Urothelium cell line (cell line): ENCODE results near the gene OPCML.

Experiments
- DNase-seq: peaks from one replicate; pipeline ENCODE4 v3.0.0; 2011; ENCODE audit warnings: low spot score, mixed read lengths
- FAIRE-seq: peaks from 2 replicates; lab custom pipeline; 2011; peaks lifted over from hg19 to GRCh38; lab: Jason Lieb, UNC

OPCML gene

DNA sequence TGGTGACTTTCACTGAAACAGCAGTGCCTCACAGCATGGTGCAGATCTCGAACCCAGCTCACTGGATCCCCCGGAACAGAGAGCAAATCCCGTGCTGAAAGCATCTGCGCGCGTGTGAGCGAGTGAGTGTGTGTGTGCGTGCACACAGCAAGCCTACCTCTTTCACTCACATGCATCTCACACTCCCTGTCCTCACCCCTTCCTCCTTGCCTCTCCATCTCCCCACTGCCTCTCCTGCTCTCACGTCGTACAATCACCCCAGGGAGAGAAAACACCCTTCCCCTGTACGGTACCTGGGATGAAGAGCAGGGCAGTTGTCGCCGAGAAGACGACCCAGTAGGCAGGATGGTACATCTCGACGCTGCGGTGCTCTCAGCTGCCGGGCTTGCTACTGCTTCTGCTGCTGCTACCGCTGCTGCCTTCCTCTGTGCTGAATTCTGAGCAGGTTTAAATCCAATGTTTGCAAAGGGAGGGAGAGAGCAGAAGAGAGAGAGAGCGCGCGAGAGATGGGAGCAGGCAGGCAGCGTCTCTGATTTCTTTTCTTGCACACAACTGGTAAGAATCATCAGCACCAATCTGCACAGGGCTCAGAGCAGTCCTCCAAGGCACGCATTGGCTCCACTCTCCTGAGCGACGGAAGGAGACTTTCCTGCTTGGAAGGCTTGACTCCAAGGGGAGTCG, at the start of gene OPCML:
TSS of gene OPCML (minus strand) at position 531 of the 681 bp plus-strand sequence.
- no peak for DNase-seq
- FAIRE-seq = no peak

DNA sequence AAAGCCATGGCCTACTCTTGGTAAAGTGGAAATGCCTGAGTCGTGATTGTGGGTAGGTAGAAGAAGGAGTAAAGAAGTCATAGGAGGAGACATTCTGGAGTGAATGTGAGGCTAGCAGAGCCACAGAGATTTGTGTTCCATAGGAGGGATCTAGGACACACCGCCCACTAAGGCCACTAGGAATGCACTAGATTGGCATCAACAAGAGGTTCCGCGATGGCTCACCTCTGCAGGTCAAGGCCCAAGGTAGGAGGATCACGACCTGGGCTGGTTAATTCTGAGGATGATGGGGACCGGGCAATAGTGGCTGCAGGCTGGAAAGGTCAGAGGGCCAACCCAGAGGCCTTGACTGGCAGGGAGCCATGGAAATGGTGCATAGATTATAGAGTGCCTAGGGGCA, 48.8 kb upstream of the OPCML start:
- no peak for FAIRE-seq
- DNase-seq = no peak

DNA sequence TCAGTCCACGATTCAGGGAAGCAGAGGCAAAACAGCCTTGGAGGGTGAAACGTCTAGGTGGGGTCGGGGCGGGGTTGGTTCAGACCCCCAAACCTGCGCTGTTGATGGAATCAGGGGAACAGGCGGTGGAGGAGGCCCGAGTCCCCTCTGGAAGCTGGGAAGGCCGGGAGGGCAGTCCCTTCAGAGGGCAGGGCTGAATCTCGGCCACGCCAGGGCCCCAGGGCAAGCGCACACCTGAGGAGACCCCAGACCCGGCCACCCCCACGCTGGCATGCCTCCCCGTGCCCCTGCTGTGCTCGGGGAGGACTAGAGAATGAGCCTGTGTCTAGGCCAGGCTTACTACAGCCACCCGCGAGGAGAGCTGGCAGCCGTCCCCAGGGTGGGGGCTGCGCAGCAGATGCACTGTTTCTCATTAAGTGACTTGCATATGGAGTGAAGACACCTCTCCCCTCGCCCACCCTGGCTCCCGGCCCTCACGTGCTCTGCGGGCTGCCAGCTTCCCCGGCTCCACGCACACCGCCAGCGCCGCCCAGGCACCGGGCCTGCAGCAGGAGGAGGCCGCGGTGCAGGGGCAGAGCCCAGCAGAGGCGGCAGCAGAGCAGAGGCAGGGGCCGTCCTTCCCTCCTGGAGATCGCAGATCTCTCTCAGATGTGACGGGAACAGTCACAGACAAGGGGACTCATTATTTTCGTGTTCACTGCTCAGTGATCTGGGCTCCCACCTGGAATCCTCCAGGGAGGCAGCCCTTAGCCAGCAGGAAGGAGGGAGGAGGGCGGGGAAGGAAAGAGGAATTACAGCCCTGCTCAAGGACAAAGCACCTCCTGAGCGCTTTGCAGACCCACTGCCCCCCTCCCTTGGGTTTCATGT, 47.1 kb upstream of the OPCML start:
- no peak for DNase-seq
- no peak for FAIRE-seq

DNA sequence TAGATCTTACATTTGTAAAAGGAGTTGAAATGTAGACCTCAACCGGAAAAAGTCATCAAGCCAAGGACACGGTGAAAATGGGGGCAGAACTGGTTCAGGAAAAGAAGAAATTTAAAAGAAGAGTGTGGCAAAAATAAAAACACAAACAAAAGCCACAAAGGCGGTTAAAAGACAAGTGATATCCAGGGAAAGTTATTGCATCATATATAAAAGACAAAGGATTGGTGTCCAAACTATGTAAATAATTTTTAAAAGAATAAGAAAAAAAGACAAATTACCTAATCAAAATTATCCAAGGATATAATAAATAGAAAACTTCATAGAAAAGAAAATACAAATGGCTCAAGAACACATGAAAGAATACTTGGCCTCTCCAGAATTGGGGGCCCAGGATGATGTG, 45.1 kb upstream of the OPCML start:
- FAIRE-seq (no peak), DNase-seq (no peak)

DNA sequence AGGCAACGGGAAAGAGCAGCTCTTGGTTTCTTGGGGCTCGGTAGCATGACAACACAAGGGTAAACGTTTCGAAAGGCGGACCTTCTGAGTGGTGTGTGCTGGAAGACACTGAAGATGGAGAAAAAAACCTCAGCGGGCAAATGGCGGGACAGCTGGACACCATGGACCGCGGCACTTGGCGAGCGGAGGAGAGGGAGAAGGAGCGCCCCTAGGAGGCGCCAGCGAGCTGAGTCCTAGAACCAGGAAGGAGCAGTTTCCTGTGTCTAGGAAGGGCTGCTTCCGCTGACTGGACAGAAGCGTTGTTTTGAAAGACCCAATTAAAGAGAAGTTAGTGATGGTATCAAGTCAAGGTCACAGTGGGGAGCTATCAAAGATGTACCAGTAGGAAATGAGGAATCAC, 44.0 kb upstream of the OPCML start:
- no peak for FAIRE-seq
- peak; percentile 66 for DNase-seq

DNA sequence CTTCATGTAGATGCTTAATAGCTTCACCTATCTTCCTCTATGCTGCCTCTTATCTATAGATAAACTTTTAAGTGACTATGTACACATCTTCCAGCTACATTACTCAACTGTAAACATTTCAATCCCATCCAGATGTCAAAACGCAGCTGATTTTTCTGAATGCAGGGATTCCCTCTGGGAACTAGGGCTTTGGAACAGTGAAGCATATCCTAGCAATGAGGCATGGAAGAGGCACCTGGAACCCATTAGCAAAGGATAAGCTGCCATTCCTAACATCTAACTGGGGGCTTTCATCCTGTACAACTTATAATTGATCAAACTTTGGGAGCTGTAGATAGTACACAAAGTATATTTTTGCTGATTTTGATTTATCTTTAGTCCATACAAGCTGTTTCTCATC, 40.8 kb upstream of the OPCML start:
- DNase-seq (no peak), FAIRE-seq (no peak)

DNA sequence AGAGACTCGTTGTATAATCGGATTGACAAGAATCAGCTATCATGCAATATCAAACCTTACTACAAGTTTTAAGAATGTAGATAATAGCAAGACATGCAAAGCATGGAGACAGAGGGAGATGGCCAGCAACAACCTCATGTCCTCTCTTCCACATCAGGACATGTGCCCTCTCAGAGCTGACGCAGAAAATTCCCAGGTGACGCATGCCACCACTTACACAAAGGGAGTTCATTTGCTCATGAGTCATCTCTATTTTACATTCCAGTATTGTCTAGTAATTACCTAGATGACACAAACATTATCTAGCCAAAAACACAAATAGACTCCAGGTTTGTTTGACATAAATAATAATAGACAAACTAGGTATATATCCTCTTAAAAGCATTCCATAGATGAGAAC, 38.1 kb upstream of the OPCML start:
- DNase-seq (peak; percentile 28), FAIRE-seq (no peak)

DNA sequence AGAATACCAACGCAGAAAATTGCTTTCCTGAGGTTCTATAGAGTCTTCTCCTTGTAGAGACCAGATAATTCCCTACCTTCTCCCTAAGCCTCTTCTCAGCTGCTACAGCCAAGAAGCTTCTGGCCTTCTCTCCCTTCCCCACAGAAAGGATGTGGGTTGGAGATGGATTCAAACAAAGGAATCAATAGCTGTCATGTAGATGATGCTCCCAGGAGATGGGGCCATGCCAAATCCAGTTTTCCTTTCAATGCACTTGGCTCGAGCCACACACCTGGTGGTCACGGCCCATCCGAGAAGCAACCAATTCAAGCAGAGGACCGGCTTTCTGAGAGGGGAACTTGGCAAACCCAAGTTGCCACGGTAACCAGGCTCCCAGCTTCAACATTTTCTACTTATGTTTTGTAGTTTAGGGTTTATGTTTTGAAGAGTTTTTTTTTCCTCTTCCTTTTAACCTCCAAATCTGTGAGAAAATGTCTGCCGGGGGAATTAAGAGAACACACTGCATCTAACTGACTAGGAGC, 31.3 kb upstream of the OPCML start:
- no peak for FAIRE-seq

DNA sequence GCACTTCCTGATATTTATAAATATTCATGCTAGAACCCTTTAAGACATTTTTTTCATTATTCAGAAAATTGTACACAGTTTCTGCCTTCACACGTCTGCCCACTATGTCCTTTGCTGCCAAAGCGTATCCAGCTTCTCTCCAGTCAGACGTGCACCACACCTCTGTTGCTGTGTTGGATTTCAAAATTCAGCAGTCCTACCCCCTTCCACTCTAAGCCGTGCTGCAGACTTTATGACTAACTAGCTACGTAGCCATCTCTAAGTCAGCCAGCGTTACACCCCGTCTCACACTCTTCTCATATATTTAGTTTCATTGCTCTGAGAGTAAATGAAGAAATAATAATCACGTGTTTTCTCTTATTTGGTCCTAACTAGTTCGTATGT, 28.2 kb upstream of the OPCML start:
- FAIRE-seq = no peak
- no peak for DNase-seq

More for the DNA sequence above, 31.3 kb upstream of the OPCML start:
- no peak for DNase-seq

DNA sequence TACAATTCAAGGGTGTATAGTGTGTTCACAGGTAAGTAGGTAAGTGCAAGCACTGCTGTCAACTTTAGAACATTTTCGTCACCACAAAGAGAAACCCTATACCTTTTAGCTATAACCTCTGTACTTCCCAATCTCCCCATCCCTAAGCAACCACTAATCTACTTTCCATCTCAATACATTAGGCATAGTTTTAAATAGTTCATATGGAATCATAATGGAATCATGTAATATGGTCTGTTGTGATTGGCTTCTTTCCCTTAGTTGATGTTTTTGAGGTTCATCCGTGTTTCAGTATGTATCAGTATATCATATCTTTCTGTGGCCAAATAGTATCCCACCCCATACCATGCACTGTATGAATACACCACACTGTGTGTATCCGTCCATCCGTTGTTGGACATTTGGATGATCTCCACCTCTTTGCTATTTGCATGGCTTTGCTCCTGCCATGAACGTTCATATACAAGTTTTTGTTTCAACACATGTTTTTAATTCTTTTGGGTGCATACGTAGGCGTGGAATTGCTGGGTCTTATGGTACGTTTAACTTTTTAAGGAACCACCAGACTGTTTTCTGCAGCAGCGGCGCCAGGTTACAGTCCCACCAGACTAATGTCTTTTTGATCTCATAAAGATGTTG, 27.7 kb upstream of the OPCML start:
- DNase-seq = no peak
- FAIRE-seq = no peak

DNA sequence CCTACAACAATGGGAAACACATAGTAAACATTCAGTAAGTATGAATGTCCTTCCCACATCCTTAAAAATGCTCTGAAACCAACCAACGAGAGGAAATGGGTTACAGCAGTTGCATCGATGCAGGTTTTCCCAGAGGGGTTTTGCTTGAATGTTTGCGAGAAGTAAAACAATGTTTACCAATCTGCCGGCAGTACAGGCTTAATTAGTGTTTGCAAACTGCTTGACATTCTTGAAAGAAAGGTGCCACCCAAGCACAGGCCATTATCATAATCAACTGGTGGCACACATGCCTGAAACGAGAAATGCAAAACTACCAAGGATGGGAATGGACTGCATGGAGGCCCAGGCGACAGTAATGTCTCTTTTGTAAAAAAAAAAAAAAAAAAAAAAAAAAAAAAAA, 27.1 kb upstream of the OPCML start:
- FAIRE-seq (no peak), DNase-seq (no peak)

DNA sequence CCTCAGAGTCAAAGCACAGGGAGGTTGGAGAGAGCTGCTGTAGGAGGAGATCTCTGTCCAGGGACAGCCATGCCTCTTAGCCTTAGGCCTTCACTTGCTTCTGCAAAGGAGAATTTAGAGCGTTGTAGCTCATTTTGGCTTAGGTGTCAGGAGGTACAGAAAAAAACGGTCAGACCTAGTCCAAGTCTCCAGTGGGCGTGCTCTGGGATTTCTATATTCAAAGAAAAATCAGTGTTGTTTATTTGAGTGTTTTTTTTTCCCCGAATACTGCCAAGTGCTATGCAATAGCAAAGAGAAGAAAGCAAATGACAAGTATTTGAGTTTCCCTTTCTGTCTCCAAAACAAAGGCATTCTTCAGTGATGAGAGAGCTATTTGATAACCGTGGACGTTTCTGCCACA, 22.7 kb upstream of the OPCML start:
- FAIRE-seq (no peak), DNase-seq (no peak)

DNA sequence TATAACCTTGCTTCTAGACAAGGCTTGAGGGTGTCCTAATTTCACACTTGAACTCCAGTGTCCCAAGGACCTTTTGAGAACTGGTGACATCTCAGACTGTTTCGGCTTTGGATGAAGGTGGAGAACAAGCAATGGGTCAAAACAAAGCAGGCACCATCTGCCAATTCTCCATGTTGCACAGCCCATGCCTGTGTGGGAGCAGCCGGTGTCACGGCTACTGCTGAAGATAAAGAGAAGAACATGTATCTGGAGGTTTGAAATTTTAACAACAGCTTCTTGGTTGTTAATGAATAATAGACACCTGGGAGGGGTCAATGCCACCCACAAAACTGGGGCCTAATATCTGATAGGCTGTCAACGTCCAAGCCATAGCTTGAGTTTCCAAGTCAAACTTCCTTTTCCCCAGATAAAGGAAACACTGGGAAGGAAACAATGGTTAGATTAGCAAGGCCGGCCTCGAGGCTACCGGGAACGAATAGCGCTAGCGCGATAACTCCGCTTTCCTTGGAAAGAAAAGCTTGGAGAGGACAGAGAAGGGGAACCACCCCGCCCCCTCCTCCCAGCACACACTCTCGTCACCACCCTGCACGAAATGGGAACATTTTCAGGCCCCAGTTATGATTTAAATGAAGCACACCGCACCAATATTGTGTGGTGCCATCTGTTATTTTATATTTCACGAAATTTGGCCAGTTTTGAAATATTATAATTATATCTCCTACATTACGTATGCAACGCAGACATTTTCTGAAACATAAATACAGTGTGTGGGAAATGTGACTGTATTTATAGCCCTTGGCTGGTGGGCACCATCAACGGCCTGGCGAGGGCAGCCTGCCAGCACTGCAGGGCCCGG, 21.8 kb upstream of the OPCML start:
- DNase-seq = no peak
- FAIRE-seq = no peak

DNA sequence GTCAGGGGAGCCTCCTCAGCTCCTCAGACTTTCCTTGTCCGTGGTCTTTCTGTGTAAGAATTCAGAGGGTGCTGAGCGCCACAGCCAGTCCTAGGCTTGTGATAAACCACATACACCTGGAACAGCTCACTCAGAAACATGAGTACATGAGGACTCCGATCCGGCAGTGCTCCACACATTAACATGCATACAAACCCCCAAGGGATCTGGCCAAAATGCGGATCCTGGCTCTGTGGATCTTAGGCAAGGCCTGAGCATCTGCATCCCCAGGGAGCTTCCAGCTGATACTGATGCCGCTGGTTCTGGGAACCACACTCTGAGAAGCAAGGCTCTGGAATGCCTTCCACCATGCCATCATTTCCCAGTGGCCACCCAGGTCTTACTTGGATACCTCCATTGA, 20.6 kb upstream of the OPCML start:
- FAIRE-seq (no peak), DNase-seq (no peak)

DNA sequence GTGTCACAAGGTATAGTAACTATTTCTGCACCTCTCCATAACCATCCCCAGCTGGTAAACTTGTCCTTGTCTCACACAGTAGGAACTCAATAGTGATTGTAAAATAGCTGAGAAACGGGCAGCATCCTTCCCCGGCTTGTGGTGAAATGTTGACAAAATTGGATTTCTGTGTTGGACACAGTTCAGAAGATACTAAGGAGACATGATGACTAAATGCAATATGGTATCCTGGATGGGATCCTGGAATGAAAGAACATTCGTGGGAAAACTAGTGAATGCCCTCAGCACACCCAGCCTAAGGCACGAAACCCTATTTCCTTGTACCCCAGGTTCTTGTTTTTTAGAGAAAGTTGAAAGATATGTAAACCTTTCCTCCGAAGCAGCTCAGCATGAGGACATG, 18.8 kb upstream of the OPCML start:
- FAIRE-seq (no peak), DNase-seq (no peak)

DNA sequence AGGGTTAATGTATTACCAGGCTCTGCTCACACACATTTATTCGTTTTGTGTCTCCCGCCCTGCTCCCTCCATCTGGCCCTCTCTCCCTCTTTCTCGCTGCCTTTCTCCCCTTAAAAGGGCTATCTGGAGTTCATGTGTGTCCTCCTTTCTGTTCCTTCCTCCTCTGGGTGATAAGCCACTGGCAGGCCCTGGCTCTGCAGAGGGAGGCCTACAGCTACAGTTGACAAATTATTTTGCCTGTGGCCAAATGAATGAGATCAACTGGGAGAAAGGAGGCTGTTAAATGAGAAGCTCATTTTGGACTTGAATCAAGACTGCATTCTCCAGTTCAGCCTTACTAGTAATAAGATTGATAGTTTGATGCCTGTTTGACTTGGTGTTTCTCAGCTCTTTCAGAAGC, 17.5 kb upstream of the OPCML start:
- no peak for FAIRE-seq

DNA sequence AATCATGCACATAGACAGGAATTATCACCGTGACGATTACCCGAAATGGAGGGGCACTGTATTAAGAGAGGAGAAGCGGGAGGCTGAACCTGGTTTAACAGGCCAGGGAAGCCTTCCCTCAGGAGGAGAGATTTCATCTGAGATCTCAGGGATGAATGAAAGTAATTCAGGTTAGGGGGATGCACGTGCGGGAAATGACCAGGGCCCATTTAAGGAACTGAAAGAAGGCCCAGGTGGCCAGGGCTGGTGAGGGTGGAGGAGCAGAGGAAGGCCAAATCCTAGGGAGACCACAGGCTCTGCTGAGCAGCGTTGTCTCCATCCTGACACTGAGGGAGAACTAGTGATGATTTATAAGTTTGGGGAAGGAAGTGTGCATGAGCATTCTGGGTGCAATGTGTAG, 16.3 kb upstream of the OPCML start:
- no peak for DNase-seq
- no peak for FAIRE-seq

More for the DNA sequence above, 17.5 kb upstream of the OPCML start:
- no peak for DNase-seq

DNA sequence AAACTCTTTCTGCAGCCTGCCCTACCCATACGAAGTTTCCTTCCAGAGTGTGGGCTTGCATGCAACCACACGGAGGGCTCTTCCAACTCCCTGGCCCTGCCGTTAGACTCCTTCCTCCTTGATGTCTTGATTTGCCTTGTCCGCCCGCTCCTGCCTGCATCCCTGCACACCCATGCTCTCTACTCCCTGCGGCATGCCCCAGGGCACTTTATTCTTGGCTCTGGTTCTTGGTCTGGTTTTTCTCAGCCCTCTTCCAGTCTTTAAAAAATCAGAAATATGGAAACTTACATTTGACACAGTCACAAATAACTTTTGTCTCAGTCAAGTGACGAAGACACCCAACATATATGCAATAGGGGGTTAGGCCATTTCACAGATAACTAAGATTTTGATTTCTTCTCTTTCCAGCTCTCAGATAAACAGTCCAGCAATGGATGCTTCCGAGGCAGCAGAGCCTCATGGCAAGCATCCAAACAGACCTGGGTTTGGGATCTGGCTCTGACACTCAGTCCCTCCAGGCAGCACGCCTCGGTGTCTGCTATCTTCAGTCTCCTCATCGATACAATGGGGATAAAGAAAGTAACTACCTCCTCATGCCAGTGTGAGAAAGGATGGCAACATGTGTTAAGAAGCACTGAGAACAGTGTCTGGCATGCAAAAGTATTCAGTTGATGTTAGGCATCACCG, 15.7 kb upstream of the OPCML start:
- DNase-seq (no peak), FAIRE-seq (no peak)

DNA sequence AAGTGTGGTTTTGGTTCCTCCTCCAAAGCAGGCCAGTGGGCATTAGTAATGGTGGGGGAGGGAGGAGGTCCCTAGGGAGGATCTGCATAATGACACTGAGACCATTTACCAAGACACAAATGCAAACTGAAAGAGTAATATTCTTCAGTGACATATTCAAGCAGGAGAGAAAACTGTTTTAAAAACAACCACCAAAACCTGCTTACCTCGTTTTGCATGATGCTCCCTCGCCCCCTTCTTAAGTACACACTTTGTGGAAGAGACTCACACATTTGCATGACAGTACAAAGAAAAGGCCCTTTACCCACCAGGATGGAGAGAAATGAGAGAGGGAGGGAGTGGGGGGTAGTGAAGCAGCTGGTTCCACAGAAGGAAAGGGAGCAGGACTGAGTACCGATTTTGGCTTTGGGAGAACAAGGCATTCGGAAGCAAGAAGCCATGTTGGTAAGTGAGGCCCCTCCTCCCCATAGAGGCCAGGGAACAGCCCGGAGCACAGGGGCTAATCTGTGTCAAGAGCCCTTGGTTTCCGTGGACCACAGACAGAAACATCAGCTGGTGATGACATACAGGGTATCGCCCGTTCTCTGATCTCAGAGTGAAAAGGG, 13.0 kb upstream of the OPCML start:
- FAIRE-seq = no peak

DNA sequence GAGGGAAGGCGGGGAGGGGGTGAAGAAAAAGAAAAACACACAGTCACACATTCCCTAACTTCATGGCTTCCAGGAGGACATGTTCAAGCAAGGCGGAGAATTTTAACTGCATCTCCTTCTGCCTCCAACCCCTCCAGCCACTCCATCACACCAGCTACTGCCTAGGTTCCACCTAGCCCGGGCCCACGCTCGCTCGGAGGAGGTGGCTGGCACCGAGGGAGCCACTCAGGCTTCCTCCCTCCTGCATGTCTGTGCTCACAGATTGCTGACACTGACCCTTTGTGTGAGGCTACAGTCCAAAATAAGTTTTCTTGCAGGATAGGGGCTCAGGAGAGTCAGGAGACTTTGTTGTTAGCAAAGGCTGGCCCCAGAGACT, 9.4 kb upstream of the OPCML start:
- DNase-seq = no peak
- no peak for FAIRE-seq

More for the DNA sequence above, 13.0 kb upstream of the OPCML start:
- no peak for DNase-seq
